Stimulated activated CD4-positive, alpha-beta T cell treated with anti-CD3 and anti-CD28 coated beads, Interleukin-4, amount 100 ng/mL, for 1 hour (primary cell): Measurements from ENCODE around the gene KRTAP12-4.
"Not testable (repeated sequence)": the region's sequence is repeated elsewhere in the genome, so short reads cannot be mapped to it uniquely, and the experiment has no call there.

Experiments
- DNase-seq: peaks from one replicate; pipeline ENCODE4 v3.0.0-alpha.2; 2020

The KRTAP12-4 gene

DNA sequence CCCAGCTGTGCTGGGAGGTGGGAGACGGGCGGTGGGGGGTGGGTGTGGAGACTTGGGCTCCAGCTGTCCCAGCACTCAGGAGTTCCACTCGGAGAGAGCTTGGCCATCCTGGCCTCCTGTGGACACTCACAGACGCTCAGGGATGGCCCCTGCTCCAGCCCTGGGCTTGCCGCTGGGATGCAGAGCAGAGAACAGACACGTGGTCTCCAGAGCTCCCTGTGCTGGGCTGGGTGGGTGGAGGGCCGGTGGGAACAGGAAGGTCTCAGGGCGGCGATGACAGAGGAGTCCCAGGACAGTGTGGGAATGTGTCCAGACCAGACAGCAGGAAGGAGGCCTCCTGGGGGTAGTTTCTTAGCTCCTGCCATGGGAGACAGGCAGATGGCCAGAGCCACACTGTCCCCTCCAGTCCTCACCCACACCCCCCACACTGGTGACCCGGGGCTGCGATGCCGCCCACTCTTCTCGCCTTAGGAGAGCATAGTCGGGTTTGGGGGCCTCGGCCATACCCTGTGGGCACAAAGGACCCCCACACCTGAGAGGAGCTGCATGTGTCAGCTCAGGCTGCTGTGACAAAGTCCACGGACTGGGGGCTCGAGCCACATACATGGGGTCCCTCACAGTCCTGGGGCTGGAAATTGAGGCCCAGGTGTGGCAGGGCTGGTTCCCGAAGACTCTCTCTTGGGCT is 25.6 kb downstream of the KRTAP12-4 start:
- no peak for DNase-seq

DNA sequence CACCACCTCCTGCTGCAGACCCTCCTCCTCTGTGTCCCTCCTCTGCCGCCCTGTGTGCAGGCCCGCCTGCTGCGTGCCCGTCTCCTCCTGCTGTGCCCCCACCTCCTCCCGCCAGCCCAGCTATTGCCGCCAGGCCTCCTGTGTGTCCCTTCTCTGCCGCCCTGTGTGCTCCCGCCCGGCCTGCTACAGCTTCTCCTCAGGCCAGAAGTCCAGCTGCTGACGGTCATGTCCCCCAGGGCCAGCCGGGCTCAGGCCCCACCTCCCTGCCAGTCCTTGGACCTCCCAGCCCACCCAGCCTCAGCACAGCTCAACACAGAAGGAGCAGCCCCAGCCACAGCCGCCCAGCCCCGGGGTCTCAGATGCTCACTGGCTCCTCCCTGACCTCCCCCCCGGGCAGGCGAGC is 26.6 kb downstream of the KRTAP12-4 start:
- not testable (repeated sequence) for DNase-seq

DNA sequence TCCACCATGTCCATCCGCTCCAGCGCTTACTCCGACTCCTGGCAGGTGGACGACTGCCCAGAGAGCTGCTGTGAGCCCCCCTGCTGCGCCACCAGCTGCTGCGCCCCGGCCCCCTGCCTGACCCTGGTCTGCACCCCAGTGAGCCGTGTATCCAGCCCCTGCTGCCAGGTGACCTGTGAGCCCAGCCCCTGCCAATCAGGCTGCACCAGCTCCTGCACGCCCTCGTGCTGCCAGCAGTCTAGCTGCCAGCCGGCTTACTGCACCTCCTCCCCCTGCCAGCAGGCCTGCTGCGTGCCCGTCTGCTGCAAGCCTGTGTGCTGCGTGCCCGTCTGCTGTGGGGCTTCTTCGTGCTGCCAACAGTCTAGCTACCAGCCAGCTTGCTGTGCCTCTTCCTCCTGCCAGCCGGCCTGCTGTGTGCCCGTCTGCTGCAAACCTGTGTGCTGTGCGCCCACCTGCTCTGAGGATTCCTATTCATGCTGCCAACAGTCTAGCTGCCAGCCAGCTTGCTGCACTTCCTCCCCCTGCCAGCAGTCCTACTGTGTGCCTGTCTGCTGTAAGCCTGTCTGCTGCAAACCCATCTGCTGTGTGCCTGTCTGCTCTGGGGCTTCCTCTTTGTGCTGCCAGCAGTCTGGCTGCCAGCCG is 27.2 kb downstream of the KRTAP12-4 start:
- not testable (repeated sequence) for DNase-seq

DNA sequence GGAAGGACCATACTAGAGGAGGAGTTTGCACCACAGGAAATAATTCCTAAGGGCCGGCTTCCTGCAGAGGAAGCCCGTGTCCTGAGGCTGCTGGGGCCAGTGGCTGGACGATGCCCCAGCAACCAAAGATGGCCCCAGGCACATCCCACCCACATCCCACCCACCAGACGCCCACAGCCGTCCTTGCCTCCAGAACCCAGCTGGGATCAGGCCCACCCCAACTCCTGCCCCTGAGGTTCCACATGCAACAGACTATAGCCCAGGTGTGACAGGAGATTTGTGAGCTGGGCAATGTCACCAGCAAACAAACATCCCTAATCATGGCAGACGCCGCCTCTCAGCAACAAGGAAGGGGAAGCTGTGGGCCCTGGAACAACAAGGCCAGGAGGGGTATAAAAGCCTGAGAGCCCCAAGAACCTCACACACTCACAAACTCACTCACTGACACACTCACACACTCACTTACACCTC is 27.8 kb downstream of the KRTAP12-4 start, which contains the start of gene KRTAP10-9:
TSS of gene KRTAP10-9 (plus strand) at position 421 of the 471 bp plus-strand sequence. CDS start 79 bp downstream, outside the sequence.
- DNase-seq = no peak

DNA sequence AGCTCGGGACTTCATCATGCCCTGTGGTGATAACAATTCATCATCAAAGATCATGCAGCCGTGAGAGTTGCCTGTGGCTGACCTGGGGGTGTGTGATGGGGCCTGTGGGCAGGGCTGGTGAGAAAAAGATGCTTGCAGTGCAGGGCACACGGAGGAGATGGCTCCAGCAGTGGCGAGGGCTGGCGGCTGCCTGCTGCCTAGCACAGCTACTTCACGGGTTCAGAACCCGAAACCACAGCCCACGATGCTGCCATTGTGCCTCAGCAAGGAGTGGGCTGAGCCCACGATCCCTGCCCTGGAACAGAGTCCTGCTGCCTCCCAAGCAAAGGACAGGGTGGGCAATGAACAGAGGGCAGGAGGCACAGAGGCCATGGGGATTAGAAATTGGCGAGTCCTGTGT is 28.2 kb downstream of the KRTAP12-4 start:
- DNase-seq = no peak

DNA sequence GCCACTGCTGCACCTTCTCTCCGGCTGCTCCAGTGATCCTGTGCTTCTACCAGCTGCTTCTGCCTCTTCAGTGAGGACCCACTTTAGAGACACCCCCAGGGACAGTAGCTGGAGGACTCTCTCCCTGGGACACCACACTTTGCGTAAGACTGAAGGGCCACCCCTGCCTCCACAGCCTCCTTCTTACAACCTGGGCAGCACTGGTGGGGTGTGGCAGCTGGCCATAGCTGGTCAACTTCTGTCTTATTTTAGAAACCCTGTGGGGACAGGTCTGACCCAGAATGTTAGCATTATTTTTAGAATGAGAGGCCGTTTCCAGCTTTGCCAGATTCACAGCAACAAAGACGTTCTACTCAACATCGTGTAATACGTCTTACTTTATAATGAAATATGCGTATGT is 28.7 kb downstream of the KRTAP12-4 start:
- DNase-seq = no peak

DNA sequence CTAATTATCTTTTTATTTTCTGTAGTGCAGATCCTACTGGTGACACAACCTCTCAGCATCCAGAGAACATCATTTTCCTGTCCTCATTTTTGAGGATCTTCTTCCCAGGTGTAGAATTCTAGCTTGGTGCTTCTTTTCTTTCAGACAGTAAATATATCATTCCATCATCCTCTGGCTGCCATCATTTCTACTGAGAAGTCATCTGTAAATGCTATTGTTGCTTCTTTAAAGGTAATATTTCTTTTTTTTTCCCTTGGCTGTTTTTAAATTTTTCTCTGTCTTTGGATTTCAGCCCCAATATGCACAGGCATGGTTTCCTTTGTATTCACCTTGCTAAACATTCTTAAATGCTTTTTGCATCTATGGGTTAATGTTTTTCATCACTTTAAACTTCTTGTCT is 30.9 kb downstream of the KRTAP12-4 start:
- no peak for DNase-seq

DNA sequence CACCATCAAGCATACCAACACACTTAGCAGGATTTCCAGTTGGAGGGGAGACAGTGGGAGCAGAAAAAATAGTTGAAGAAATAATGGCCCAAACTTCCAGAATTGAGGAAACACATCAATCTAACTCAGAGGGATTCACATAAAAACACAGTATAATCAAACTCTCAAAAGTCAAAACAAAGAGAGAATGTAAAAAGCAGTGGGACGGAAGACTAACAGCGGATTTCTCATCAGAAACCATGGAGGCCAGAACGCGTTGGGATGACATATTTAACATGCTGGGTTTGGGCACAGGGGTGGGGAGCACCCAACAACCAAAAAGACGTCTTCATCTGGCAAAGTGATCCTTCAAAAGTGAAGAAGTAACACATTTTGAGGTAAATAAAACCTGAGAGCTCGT is 34.6 kb downstream of the KRTAP12-4 start:
- no peak for DNase-seq

DNA sequence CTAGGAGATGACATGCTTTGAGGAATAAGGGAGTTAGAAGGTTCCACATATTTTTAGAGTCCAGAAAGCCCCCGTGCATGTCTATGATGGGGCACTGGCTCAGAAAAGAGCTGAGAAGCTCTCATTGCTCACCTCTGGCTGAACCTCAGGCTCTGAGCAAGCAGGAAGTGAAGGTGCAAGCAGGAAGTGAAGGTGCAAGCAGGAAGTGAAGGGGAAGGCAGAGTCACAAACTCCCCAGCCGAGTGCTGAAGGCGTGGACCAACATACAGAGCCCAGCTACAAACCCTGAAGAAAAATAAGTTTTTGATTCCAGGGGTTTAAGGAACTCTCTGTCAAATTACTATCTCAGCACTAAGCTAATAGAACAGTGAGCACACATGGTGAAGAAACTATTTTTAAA is 35.5 kb downstream of the KRTAP12-4 start:
- DNase-seq = peak; percentile 50

DNA sequence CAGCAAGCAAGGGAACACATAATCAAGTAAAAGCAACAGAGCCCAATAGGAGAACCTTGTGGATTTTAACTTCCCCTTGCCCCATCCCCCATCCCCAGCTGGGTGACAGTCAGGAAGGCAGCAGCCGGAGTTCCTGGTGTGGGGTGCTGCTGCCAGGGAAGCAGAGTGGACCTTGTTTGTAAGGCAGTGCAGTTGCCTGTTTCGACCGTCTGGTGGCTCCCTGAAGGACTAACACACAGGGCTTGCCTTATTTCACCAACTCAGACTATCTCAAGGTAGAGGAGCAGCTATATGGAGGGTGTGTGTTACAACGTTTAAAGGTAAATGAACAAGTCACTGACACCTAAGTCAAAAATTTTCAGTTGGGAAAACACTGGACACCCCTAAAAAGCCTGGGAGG is 36.0 kb downstream of the KRTAP12-4 start:
- no peak for DNase-seq

DNA sequence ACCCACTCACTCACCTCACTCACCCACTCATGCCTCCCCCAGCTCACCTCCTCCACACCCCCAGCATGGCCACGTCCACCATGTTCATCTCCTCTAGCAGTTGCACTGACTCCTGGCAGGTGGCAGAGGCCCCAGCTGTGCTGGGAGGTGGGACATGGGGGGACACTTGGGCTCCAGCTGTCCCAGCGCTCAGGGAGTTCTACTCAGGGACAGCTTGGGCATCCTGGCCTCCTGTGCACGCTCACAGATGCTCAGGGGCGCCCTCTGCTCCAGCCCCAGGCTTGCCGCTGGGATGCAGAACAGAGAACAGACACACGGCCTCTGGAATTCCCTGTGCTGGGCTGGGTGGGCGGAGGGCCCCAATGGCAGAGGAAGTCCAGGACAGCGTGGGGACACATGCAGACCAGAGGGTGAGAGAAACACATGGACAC is 37.4 kb downstream of the KRTAP12-4 start:
- no peak for DNase-seq

DNA sequence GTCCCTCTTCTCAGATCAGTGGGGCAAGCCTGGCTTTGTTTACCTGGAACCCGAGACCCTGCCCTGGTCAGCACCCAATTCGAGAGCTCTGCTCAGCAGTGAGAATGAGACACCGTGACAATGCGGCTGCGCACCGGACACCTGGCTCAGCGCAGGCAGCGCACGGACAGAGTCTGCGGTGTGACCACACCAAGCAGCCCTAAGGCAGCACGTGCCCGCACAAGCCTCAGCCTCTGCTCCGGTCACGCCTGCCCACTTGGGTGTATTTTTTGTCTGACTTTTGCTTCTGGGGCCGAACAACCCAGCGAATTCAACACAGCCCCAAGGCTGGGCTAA is 37.9 kb downstream of the KRTAP12-4 start:
- DNase-seq = no peak

DNA sequence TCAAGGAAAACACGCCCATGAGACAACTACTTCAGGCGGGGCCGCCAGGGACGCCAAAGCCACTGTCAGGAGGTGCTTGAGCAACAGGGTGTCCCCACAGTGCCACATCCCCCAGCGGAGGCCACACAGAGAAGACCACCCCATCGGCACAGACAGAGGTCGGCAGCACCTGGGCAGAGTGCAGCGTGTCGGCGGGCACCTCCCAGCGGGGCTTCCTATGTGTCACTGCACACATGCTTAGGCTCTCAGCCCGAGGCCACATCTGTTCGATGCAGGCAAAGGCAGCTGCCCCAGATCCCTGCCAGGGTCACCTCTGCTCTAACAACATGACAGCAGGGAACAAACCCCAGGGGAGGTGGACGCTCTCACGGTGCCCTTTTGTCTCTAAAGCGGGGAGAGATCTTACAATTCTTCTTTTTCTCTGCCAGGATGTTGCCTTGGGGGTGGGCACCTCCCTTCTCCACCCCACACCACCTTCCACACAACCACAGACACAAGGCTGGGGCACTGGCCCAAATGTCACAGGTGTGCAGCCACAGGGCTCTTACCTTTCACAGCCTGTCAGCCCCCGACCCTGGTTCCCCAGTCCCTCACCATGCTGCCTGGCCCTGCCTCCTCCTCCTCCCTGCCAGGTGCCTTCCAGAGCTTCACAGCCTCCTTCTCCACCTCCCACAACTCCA is 38.4 kb downstream of the KRTAP12-4 start:
- DNase-seq = no peak

DNA sequence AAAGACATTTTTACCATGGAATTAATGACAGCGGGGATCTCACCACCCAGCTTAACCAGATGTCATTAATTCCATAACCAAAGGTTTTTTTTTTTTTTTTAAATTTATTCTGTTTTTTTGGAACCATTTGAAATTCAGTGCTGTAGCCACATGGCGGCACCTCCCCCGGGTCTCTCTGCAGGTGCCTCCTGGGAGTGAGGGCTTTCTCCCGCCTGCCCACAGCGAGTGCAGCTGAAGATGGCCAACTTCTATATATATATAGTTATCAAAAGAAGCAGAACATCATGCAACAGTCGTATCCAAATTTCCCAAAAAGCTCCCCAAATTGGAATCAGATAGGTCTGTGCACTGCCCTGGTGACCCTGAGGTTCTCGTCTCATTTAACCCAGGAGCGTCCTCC is 39.0 kb downstream of the KRTAP12-4 start:
- DNase-seq = no peak

DNA sequence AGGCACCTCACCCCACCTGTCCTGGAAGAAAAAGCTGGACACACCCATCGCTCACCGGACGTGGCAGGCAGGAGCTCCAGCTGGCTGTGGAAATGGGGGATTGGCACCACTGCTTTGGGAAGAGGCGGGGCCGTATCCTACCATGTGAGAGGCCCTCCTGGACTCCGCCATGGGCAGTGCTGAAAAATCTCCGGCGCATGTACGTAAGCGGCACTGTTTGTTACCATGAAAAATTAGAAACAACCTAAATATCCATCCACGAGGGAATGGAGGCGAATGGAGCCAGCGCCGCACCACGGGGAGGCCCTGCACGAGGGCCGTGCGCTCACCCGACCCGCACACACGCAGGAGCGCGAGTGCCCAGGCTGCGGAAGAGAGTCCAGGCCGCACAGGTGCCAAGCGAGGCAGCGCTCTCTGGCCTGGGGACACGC is 39.5 kb downstream of the KRTAP12-4 start:
- no peak for DNase-seq

DNA sequence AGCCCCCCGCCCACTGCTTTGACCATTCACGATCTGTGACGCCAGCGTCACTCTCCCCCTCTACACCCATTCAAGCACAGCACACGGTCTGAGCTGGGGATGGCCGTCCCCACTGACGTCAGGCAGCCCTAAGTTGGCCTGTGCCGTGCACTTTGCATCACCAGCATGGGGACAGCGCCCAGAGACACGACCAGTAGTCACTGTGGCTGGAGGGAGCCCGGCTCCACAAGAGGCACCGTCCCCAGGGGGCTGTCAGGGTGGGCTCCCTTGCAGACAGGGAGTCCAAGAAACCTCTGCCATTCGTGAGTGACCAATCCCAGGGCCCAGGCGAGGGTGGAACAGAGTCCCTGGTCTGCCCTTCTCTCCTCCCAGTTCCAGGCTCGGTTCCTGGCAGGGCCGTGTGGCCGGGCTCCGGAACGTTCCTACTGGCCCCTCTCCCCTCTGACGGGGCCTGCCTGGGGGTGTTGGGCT is 40.3 kb downstream of the KRTAP12-4 start:
- DNase-seq = no peak

DNA sequence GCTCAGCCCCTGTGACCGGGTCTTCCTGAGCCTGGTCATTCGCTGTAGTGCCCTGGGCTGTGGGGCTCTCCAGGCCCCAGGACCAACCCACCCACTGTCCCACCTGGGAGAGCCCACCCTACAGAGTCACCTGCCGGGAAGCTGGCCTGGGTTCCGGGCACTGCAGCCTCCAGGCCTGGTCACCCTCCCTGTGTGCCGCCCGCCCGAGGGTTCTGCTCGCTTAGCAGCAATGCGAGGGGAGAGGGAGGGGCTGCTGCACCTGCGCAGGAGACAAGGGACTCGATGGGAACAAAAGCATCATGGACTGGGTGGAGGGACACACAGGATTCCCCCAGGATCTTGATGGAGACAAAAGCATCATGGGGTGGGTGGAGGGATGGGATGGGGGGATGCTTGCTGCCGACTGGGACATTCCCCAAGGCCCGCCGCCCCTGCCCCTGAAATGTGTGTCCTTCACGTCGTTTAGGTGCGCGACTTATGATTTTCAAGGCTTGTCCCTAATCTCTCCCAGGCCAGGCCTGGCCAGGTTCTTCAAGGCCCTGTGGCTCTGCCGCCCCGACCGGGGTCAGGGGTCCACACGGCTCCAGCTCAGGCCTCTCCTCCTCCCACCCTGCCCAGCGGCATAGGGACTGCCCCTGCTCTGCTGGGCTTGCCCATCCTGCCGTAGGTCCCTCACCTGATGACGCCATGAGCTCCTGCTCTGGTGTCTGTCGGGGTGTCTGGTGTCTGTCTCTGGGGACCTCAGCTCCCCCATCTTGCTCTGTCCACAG is 40.9 kb downstream of the KRTAP12-4 start:
- no peak for DNase-seq

DNA sequence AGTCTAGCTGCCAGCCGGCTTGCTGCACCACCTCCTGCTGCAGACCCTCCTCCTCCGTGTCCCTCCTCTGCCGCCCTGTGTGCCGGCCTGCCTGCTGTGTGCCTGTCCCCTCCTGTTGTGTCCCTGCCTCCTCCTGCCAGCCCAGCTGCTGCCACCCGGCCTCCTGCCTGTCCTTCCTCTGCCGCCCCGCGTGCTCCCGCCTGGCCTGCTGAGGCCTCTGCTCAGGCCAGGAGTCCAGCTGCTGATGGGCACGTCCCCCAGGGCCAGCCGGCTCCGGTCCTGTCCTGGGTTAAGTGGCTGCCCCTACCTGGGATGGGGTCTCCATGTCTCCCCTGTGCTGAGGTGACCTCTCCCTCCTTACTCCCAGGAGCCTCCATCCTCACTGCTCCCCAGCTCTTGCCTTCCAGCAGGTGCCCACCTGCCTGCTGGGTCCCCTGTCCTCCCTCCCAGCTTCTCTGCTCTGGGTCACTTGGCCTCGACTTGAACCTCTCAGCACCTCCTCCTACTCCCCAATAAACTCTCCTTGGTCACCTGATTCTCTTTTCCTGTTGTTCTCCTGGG is 41.7 kb downstream of the KRTAP12-4 start:
- no peak for DNase-seq

DNA sequence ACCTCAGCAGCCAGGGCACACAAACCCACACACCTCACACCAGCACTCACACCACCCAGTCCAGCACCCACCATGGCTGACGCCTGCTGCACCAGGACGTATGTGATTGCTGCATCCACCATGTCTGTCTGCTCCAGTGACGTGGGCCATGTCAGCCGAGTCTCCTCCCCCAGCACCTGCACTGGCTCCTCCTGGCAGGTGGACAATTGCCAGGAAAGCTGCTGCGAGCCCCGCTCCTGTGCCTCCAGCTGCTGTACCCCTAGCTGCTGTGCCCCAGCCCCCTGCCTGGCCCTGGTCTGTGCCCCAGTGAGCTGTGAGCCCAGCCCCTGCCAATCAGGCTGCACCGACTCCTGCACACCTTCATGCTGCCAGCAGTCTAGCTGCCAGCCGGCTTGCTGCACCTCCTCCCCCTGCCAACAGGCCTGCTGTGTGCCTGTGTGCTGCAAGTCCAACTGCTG is 42.4 kb downstream of the KRTAP12-4 start, which contains the start of gene KRTAP10-8:
TSS of gene KRTAP10-8 (plus strand) at position 51 of the 458 bp plus-strand sequence. CDS start at position 73, 22 bp downstream.
- no peak for DNase-seq

DNA sequence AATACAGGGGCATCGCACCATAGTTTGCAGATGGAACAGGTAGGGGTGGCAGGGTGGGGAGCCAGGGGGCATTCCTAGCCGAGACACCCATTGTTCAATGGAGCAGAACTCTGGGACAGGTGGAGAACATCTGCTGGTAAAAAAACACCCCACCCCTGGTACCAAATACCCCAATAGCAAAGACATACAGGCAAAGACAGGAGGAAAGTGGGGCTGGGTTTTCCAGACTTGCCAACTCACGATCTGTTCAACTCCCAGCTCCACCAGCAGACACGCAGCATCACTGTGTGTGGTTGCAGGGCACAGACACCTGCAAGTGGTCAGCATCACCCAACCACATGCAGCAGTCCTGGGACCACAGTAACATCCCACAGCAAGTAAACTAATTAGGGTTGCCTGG is 42.9 kb downstream of the KRTAP12-4 start:
- DNase-seq = no peak

DNA sequence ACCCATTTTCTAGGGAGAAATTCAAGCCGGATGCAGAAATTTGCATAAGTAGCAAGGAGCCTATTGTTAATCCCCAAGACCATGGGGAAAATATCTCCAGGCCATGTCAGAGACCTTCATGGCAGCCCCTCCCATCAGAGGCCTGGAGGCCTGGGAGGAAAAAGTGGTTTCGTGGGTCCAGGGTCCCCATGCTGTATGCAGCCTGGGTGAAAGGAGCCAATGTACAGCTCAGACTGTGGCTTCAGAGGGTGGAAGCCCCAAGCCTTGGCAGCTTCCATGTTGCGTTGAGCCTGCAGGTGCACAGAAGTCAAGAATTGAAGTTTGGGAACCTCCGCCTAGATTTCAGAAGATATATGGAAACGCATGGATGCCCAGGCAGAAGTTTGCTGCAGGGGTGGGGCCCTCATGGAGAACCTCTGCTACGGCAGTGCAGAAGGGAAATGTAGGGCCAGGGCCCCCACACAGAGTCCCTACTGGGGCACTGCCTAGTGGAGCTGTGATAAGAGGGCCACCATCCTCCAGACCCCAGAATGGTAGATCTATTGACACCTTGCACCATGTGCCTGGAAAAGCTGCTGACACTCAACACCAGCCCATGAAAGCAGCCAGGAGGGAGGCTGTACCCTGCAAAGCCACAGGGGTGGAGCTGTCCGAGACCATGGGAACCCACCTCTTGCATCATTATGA is 44.2 kb downstream of the KRTAP12-4 start:
- DNase-seq = not testable (repeated sequence)

DNA sequence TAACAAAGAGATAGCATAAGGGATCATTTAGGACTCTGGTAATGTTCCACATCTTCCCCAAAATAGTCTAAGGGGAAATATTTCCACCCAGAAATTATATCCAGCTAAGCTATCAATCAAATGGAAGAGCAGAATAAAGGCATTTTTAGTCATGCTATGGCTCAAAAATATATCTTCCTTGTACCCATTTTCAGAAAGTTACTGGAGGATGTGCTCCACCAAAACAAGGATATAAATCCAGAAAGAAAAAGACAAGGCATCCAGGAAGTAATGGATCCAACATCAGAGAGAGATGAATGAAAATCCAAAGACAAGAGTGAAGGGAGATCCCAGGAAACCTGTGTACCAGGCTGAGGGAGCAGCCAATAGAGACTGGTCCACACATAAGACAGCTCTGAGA is 45.3 kb downstream of the KRTAP12-4 start:
- no peak for DNase-seq
